Trophoblast cell (in vitro differentiated cells and primary cell): Measurements from ENCODE around the gene NR6A1.

ENCODE experiments used
- DNase-seq, 2 donors: peaks; one replicate each; pipeline ENCODE4 v3.0.0-alpha.2; 2016
- H2AFZ ChIP-seq: 2 replicates; pipeline ENCODE4 v1.6.1; 2013; ENCODE audit warnings: low read length, moderate library complexity, mild to moderate bottlenecking; ENCODE audit not compliant: insufficient read depth, poor library complexity
- H2AK5ac ChIP-seq: 2 replicates; pipeline ENCODE4 v1.6.1; 2013; ENCODE audit warnings: mild to moderate bottlenecking, low read length
- H2BK120ac ChIP-seq: 2 replicates; pipeline ENCODE4 v1.6.1; 2013; ENCODE audit warnings: low read length, mild to moderate bottlenecking, moderate library complexity; ENCODE audit not compliant: insufficient read depth, poor library complexity
- H2BK12ac ChIP-seq: 2 replicates; pipeline ENCODE4 v1.6.1; 2013; ENCODE audit warnings: mild to moderate bottlenecking, low read length, moderate library complexity
- H2BK5ac ChIP-seq: 2 replicates; pipeline ENCODE4 v1.6.1; 2013; ENCODE audit warnings: low read length, low read depth, moderate library complexity, mild to moderate bottlenecking; ENCODE audit not compliant: poor library complexity
- H3K14ac ChIP-seq: 2 replicates; pipeline ENCODE4 v1.6.1; 2013; ENCODE audit warnings: mild to moderate bottlenecking, low read length
- H3K18ac ChIP-seq: 2 replicates; pipeline ENCODE4 v1.6.1; 2013; ENCODE audit warnings: mild to moderate bottlenecking, low read length
- H3K23ac ChIP-seq: 2 replicates; pipeline ENCODE4 v1.6.1; 2013; ENCODE audit warnings: low read length
- H3K27ac ChIP-seq: 2 replicates; pipeline ENCODE4 v1.5.1; 2013; ENCODE audit warnings: low read depth, mild to moderate bottlenecking, inconsistent platforms, low read length, moderate library complexity
- H3K27me3 ChIP-seq: 2 replicates; pipeline ENCODE4 v1.6.1; 2013; ENCODE audit warnings: inconsistent platforms, mild to moderate bottlenecking, low read length, moderate library complexity; ENCODE audit not compliant: insufficient read depth
- H3K36me3 ChIP-seq, 2 experiments: 1 replicate in 1 of 2; 2 replicates in 1 of 2; pipeline ENCODE4 v1.6.1; 2013; ENCODE audit warnings: low read length in 2 of 2, mild to moderate bottlenecking in 2 of 2, moderate library complexity in 1 of 2; ENCODE audit not compliant: insufficient read depth in 2 of 2, control insufficient read depth in 1 of 2
- H3K4ac ChIP-seq: 2 replicates; pipeline ENCODE4 v1.6.1; 2013; ENCODE audit warnings: low read depth, mild to moderate bottlenecking, low read length, moderate library complexity
- H3K4me1 ChIP-seq, 2 experiments: 1 replicate in 1 of 2; 2 replicates in 1 of 2; pipeline ENCODE4 v1.6.1; 2013; ENCODE audit warnings: low read length in 2 of 2, mild to moderate bottlenecking in 2 of 2, moderate library complexity in 1 of 2; ENCODE audit not compliant: insufficient read depth in 2 of 2, control insufficient read depth in 1 of 2
- H3K4me2 ChIP-seq: 2 replicates; pipeline ENCODE4 v1.6.1; 2013; ENCODE audit warnings: inconsistent platforms, mild to moderate bottlenecking, low read length, moderate library complexity
- H3K4me3 ChIP-seq: 2 replicates; pipeline ENCODE4 v1.5.1; 2013; ENCODE audit warnings: mild to moderate bottlenecking, low read depth, low read length, inconsistent platforms
- H3K79me1 ChIP-seq: one replicate; pipeline ENCODE4 v1.6.1; 2013; ENCODE audit warnings: low read length
- H3K79me2 ChIP-seq: 2 replicates; pipeline ENCODE4 v1.6.1; 2013; ENCODE audit warnings: low read length, mild to moderate bottlenecking; ENCODE audit not compliant: control insufficient read depth, insufficient read depth, poor library complexity
- H3K9ac ChIP-seq: 2 replicates; pipeline ENCODE4 v1.6.1; 2013; ENCODE audit warnings: mild to moderate bottlenecking, low read length
- H3K9me3 ChIP-seq: 2 replicates; pipeline ENCODE4 v1.6.1; 2013; ENCODE audit warnings: low read depth, mild to moderate bottlenecking, control low read depth, inconsistent platforms, low read length; ENCODE audit not compliant: insufficient read depth
- H4K12ac ChIP-seq: 2 replicates; pipeline ENCODE4 v1.6.1; 2013; ENCODE audit warnings: low read depth, mild to moderate bottlenecking, low read length, moderate library complexity
- H4K8ac ChIP-seq: 2 replicates; pipeline ENCODE4 v1.6.1; 2013; ENCODE audit warnings: low read depth, mild to moderate bottlenecking, low read length, moderate library complexity
- H4K91ac ChIP-seq: one replicate; pipeline ENCODE4 v1.6.1; 2013; ENCODE audit warnings: low read depth, mild to moderate bottlenecking, low read length, moderate library complexity
- WGBS: extraction: QIAGEN DNeasy Blood & Tissue Kit; methylation state at CpG from one replicate; pipeline ENCODE4 v1.1.7; 2013; ENCODE audit warnings: missing lambda C conversion rate; ENCODE audit not compliant: insufficient read length, insufficient coverage; ENCODE audit errors: extremely low coverage; 5-methylcytosine and 5-hydroxymethylcytosine counted together

The NR6A1 gene

GRCh38 chr9:124789531-124789930 lies 18.4 kb upstream of the NR6A1 start:
- H3K14ac ChIP-seq = no peak overlapping the region
- no peak overlapping the region for H3K4ac ChIP-seq
- no peak overlapping the region for H3K9ac ChIP-seq
- no CpG with 5 or more reads among the region's 2 CpGs for WGBS
- H4K12ac ChIP-seq = no peak overlapping the region
- H3K79me1 ChIP-seq = no peaks in the 10 kb centered on the region
- no peak overlapping the region for H3K18ac ChIP-seq
- H3K4me3 ChIP-seq = no peak overlapping the region
- H3K27me3 ChIP-seq = no peaks in the 10 kb centered on the region
- no peak overlapping the region for H4K8ac ChIP-seq
- peaks cover 29 to 41% of the 10 kb centered on the region in 2 experiments for H3K36me3 ChIP-seq
- H3K4me1 ChIP-seq = peaks cover 0 to 2% of the 10 kb centered on the region in 2 experiments
- H2BK12ac ChIP-seq = no peak overlapping the region
- H2AFZ ChIP-seq = no peak overlapping the region
- no peak overlapping the region for H4K91ac ChIP-seq
- H3K23ac ChIP-seq = no peak overlapping the region
- H2BK5ac ChIP-seq = no peak overlapping the region
- DNase-seq = no peak
- no peak overlapping the region for H3K4me2 ChIP-seq
- no peak overlapping the region for H3K27ac ChIP-seq
- peaks cover 3% of the 10 kb centered on the region for H3K9me3 ChIP-seq
- no peaks in the 10 kb centered on the region for H3K79me2 ChIP-seq
- no peak overlapping the region for H2BK120ac ChIP-seq
- H2AK5ac ChIP-seq = no peak overlapping the region

GRCh38 chr9:124788542-124789217 lies 17.6 kb upstream of the NR6A1 start:
- Histone ChIP-seq H3K4me3 (no peak overlapping the region), H3K4ac (no peak overlapping the region), H3K14ac (no peak overlapping the region), H2BK12ac (no peak overlapping the region), H3K27me3 (no peaks in the 10 kb centered on the region), H3K9me3 (peaks cover 3% of the 10 kb centered on the region), H3K27ac (no peak overlapping the region), H2AK5ac (no peak overlapping the region), H2AFZ (no peak overlapping the region), H2BK5ac (no peak overlapping the region), H3K79me2 (no peaks in the 10 kb centered on the region), H3K79me1 (no peaks in the 10 kb centered on the region), H4K91ac (no peak overlapping the region), H3K23ac (no peak overlapping the region), H3K18ac (no peak overlapping the region), H3K4me2 (no peak overlapping the region), H3K36me3 (peaks cover 26 to 41% of the 10 kb centered on the region in 2 experiments), H4K12ac (no peak overlapping the region), H4K8ac (no peak overlapping the region), H3K4me1 (peaks cover 0 to 2% of the 10 kb centered on the region in 2 experiments), H2BK120ac (no peak overlapping the region), H3K9ac (no peak overlapping the region)
- WGBS = no CpG with 5 or more reads among the region's 3 CpGs
- DNase-seq = no peak

- no peak overlapping the region for H4K91ac ChIP-seq
- no peaks in the 10 kb centered on the region for H3K79me1 ChIP-seq
- no peak overlapping the region for H2AK5ac ChIP-seq
- H2AFZ ChIP-seq = no peak overlapping the region
- H3K9ac ChIP-seq = no peak overlapping the region
- H3K4ac ChIP-seq = no peak overlapping the region
- H2BK5ac ChIP-seq = no peak overlapping the region
- H3K4me1 ChIP-seq = no peaks in the 10 kb centered on the region
- no peak overlapping the region for H3K27ac ChIP-seq
- H3K23ac ChIP-seq = no peak overlapping the region
- no peaks in the 10 kb centered on the region for H3K27me3 ChIP-seq
- no peaks in the 10 kb centered on the region for H3K79me2 ChIP-seq
- WGBS = no CpG with 5 or more reads among the region's 20 CpGs
- no peak overlapping the region for H4K12ac ChIP-seq
- H2BK120ac ChIP-seq = no peak overlapping the region
- H3K9me3 ChIP-seq = no peaks in the 10 kb centered on the region
- no peak overlapping the region for H2BK12ac ChIP-seq
- H3K14ac ChIP-seq = no peak overlapping the region
- DNase-seq = no peak
- no peak overlapping the region for H3K18ac ChIP-seq
- H3K4me3 ChIP-seq = no peak overlapping the region
- H4K8ac ChIP-seq = no peak overlapping the region
- H3K4me2 ChIP-seq = no peak overlapping the region
- H3K36me3 ChIP-seq = peaks cover 23 to 38% of the 10 kb centered on the region in 2 experiments
Observed at GRCh38 chr9:124786881-124787573, 15.9 kb upstream of the NR6A1 start.

GRCh38 chr9:124784509-124784908 lies 13.4 kb upstream of the NR6A1 start:
- WGBS = no CpG with 5 or more reads among the region's 2 CpGs
- Histone ChIP-seq H3K9ac (no peak overlapping the region), H3K9me3 (no peaks in the 10 kb centered on the region), H3K4ac (no peak overlapping the region), H3K4me3 (no peak overlapping the region), H3K4me1 (peaks cover 7 to 11% of the 10 kb centered on the region in 2 experiments), H4K91ac (no peak overlapping the region), H2BK5ac (no peak overlapping the region), H3K79me1 (peaks cover 10% of the 10 kb centered on the region), H3K36me3 (peaks cover 13 to 25% of the 10 kb centered on the region in 2 experiments), H4K12ac (no peak overlapping the region), H3K79me2 (no peaks in the 10 kb centered on the region), H2AFZ (no peak overlapping the region), H3K23ac (no peak overlapping the region), H3K14ac (no peak overlapping the region), H4K8ac (no peak overlapping the region), H3K27me3 (no peaks in the 10 kb centered on the region), H2AK5ac (no peak overlapping the region), H3K27ac (no peak overlapping the region), H2BK12ac (no peak overlapping the region), H3K4me2 (no peak overlapping the region), H2BK120ac (no peak overlapping the region), H3K18ac (no peak overlapping the region)
- no peak for DNase-seq
